ENCODE measurements around the gene RPH3AL.
"Not testable (repeated sequence)": the region's sequence is repeated elsewhere in the genome, so short reads cannot be mapped to it uniquely, and the experiment has no call there.

Gene RPH3AL

DNA sequence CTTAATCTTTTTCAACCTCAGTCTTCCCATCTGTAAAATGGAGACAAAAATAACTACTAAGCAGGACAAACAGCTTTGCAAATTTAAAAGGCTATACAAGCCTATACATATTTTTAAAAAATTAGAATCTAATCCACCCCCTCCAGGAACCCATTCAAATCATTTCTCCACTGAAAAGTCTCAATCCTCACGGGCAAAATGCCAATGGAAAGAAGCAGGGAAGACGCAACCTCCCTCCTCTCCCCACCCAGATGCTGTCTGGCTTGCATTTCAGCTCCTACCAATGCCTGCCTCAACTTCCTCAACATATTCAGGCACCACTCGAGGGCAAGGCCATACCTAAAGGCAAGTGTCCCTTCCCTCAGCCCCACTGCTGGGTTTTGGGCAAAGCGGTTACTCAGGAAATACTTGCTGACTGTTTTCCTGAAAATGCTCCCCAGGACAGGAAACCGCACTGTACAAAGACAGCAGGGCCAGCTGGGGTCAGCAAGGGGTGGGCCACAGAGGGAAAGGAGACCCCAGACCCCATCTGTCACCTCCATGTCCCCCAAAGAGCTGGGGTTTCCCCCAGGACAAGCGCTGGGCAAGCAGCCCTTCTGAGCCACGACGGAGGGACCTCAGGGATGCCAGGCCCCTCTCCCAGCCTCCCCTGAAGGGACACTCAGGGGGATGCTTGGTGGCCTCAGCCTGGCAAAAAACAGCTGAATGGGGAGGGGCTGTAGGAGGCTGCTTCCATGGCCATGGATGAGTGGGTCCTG, 123.5 kb downstream of the RPH3AL start:
- in situ Hi-C loops (cut with MboI; ENCODE audit: low sequenced_read_pairs), result no loop called here

DNA sequence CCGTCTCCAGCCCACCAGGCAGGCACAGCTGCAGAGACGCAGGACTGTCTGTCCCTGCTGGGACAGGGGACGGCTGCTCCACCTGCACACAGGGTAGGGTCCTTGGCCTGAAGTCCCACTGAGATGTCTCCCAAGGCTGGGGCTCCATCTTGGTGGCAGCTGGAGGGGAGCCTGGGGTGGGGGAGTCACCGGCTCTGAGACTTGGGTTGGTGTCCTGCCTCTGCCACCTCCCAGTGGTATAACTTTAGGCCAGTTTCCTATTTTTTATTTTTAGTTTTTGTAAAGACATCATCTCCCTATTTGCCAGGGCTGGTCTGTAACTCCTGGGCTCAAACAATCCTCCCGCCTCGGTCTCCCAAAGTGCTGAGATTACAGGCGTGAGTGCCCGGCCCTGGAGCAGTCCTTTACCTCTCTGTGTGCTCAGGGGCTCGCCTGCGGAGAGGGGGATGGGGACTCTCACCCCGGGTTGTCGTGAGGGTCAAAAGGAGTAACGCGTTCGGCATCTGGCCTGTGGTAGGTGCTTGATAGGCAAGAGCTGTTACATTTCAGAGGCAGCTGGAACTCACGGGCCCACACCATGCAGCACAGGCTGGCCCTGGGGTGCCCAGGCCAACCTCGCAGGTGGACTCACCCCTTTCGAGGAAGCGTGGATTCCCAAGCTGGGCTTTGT, 124.5 kb downstream of the RPH3AL start:
- in situ Hi-C loops (cut with MboI; ENCODE audit: low sequenced_read_pairs), result no loop called here

DNA sequence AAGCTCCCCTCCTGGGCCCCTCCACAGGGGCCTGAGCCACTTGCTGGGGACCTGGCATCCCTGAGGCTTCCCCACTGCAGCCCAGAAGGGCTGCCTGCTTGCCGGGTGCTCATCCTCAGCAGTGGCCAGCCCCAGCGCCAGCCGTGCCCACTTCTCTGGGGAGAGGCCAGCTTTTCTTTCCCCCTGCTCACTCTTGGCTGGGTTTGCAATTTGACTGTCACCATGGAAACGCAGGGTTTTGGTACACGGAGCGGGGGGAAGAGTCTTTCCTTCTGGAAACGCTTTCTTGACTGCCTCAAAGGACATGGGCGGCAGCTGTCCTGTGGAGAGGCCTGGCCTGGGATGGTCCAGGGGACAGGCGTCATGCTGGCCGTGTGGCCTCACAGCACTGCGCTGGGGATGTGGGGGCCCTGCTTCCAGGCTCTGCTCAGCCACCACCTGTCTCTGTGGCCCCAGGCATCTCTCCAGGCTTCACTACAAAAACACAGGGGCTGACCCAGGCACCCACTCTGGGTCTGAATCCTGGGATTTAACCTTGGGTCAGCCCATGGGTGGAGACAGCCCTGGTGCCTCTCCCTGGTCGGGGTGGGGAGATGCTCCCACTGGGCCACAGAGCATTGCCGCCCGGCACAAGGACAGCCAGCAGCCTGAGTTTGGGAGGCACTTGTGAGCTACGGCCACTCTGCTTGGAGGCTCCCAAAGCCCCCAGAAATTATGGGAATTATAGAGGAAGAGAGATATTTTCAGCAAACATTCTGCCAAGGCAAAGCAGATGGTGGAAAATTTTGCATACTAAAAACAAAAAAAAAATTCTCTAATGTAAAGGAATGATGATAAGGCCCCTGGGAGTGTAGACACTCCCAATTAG, 125.3 kb downstream of the RPH3AL start:
- in situ Hi-C loops (cut with MboI; ENCODE audit: low sequenced_read_pairs), result no loop called here

DNA sequence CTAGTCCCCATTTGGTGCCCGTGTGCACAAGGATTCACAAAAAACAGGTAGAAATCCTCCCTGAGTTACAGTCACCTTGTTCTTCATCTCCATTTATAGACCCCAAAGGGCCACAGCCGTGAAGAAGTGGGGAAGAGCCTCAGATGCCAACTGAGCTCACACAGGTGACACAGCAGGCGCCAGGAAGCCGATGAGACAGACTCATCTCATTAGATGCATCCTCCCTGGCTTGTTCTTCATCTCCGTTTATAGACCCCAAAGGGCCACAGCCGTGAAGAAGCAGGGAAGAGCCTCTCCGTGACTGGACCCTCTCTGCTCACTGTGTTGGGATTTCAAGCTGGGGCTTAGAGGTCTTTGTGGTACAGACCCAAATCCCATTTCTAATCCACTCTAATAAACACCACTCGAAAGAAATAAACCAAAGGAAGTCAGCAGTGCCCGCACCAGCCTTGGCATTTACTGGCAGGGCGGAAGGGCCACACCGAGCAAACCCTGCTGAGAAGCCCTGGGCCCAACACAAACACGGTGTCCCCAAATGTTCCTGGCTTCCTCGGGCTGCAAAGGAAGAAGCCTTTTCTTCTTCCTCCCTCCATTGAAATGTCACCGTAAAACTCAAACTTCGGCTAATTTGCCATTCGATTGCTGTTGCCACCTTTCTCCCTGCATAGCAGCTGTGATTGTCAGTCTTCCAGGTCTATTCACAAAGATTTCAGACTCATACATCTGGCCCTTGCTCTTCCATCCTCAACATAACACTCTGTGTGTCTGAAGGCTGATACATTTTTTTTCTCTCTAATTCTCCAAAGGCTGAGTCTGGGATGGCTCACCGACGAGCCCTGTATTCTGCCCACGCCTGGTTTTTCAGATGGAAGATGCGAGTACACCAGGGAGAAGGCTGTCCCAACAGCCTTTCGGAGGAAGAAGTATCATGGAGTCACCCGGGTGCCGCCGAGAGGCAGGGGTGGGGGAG, 126.2 kb downstream of the RPH3AL start:
- in situ Hi-C loops (cut with MboI; ENCODE audit: low sequenced_read_pairs), result no loop called here

DNA sequence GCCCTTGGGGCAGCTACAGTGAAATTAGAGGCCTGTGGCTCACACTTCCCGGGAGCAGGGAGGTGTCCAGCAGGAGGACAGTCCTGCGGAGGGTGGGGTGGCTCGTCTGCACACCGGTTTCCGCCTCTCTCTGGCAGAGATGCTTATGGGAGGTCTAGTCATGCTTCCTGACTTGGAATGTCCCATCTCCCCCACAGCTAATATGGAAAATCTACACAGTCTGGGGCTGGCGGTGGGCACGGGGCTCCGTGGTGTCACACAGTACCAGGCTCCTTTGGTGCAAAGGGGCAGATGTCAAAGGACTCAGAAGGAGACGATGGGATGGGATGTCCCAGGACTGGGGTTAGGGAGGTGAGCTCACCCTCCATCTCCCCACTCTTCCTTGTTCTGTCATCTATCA, 127.1 kb downstream of the RPH3AL start:
- in situ Hi-C loops (cut with MboI; ENCODE audit: low sequenced_read_pairs), result no loop called here

DNA sequence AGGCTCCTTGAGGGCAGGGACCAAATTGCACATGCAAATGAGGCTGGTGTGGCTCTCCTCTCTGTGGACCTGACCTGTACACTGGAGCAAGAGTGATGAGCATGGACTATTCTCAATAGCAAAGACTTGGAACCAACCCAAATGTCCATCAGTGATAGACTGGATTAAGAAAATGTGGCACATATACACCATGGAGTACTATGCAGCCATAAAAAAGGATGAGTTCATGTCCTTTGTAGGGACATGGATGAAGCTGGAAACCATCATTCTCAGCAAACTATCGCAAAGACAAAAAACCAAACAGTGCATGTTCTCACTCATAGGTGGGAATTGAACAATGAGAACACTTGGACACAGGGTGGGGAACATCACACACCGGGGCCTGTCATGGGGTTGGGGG, 128.0 kb downstream of the RPH3AL start:
- in situ Hi-C loops (cut with MboI; ENCODE audit: low sequenced_read_pairs), result not testable (repeated sequence)

DNA sequence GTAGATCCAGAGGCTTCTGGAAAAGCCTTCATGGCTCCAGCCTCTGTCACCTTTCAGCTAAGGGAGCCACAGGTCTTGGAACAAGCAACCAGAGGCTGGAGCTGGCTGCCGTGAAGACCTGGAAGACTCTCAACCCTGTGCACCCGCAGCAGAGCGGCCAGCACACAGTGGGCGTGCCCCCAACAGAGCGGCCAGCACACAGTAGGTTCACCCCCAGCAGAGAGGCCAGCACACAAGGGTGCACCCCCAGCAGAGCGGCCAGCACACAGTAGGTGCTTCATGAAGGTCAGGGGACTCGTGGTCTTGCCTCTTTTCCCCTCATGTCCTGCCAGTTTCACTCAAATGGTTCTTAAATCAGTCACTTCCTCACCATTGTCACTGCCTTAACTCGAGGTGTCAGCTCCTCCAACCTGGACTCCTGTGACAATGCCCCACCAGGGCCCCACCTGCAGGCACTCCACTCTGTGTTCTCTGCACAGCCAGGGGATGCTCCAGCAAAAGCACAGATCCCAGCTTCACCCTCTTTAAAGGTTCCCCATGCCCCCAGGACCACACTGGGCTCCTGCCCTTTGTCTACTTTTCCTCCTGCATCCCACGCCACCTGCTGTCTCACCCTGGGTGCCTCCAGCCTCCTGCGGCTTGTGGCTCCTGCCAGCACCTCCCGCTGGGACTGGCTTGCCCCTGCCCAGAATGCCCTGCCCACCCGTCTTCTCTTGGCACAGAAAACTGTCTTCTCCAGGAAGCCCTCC, 128.7 kb downstream of the RPH3AL start:
- in situ Hi-C loops (cut with MboI; ENCODE audit: low sequenced_read_pairs), result no loop called here

DNA sequence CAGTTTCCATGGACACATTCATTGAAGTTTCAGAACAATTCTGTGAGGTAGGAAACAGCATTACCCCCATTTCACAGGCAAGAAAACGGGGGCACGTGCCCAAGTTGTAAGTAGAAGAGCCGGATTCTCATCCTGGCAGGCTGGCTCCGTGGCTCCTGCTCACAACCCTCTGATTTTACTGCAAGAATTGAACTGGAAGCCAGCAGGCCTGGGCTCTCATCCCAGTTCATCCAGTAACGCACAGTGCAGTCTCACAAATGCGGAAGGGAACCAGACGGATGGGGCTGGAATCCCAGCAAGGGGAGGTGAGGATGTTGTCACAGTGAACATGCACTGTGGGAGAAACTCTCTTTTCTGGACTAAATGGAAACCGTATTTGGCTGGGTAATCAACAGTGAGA, 130.4 kb downstream of the RPH3AL start:
- in situ Hi-C loops (cut with MboI; ENCODE audit: low sequenced_read_pairs), result no loop called here

DNA sequence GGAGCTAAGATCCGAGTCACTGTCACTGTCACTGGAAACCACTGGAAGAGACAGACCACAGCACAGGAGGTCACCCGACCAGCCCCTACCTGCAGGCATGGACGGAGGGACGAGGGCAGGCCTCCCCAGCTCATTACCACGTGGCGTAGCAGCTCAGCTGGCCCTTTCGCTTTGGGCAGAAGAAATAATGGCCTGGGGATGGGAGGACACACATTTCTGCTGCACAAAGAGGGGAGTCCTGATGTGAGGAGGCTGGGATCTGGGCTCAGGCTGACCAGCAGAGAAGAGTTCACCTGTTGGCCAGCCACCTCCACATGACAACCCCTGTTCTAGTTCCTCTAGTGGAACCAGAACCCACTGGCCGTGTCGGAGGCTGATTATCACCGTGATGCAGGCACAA, 132.9 kb downstream of the RPH3AL start:
- in situ Hi-C loops (cut with MboI; ENCODE audit: low sequenced_read_pairs), result no loop called here

DNA sequence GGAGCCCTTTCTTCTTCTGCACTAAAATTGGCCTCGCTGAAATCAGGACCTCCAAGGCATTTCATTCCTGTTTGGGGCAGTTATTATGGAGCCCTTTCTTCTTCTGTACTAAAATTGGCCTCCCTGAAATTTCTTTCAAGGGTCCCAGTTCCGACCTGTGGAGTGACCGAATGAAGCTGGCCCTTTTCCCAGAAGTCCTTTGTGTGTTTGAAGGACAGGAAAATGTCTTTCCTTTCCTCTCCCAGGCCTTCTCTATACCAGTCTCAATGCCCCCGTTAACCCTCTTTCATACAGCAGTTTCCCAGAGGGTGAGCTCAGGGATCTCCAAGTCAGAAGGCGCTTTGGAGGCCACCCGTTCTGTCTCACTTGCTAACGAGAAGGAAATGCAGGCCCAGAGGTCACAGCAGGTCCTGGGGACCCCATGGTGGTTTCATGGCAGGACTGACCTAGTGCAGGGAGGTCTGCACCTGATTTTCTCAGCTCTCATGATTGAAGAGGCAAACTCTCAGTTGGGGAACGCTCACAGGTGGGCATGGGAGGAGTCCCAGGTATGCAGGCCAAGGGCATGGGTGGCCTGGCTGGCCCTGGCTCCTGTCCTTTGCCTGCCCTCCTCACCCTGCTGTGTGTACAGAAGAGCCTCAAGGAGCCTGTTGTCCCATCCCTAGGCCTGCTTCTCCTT, 134.0 kb downstream of the RPH3AL start:
- in situ Hi-C loops (cut with MboI; ENCODE audit: low sequenced_read_pairs), result no loop called here

DNA sequence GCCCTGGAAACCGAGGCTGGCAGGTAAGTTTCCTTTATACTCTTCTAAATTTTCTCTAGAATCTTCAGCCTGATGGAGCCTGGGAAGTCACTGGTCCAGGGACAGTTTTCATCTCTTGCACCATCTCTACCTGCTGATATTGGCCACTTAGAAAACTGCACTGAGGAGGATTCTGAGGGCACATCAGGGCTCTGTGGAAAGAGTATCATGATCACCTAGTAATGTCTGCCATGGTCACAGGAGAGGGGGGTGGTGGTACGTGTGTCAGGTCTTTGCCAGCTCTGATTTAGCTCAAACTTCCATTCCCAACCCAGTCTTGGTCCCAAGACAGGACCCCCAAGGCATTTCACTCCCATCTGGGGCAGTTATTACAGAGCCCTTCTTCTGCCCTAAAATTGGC, 136.0 kb downstream of the RPH3AL start:
- in situ Hi-C loops (cut with MboI; ENCODE audit: low sequenced_read_pairs), result no loop called here

DNA sequence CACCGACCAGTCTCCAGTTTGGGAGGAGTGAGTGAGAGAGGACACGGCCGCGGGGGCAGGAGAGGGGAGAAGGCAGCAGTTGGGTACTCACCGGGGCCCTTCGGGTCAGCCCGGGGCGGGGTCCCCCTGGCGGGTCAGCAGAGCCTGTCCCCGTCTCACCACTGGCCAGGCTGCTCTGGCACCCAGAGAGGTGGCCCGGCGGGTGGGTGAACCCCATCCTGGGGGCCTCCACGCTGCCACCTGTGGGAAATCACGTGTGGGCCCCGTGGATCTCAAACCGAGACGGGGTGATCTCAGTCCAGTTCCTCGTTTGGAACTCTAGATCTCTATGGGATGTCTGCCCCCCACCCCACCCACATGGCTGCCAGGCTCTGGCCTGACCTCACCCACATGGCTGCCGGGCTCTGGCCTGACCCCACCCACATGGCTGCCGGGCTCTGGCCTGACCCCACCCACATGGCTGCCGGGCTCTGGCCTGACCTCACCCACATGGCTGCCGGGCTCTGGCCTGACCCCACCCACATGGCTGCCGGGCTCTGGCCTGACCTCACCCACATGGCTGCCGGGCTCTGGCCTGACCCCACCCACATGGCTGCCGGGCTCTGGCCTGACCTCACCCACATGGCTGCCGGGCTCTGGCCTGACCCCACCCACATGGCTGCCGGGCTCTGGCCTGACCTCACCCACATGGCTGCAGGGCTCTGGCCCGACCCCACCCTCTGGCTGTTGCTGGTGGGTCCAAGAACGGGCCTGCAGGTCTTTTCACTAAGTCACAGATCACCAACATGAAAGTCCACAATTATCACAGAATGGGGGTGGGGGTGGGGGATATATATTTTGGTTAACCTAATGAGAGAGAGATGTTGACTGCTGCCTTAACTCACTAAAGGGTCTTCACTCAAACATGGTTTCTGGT, 136.8 kb downstream of the RPH3AL start:
- in situ Hi-C loops (cut with MboI; ENCODE audit: low sequenced_read_pairs), result not testable (repeated sequence)

DNA sequence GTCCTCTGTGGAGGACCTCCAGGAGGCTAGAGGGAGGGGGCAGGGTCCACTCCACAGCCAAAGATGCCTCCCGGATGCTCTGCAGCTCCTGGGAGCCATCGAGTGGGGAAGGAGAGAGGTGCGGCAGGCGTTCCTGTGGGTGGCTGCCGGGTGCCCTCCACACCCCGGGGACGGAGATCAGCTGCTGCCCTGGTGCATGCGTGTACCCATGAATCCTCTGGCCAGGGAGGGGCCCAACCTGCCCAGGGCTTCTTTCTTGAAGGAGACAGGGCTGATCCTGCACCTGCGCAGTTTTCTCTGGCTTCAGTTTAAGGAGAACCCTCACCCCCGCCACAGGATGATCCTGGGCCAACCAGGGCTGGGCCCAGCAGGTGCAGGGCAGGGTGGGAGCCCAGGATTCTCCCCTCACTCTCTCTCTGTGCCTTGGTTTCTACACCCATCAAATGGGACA, 137.7 kb downstream of the RPH3AL start:
- in situ Hi-C loops (cut with MboI; ENCODE audit: low sequenced_read_pairs), result no loop called here

DNA sequence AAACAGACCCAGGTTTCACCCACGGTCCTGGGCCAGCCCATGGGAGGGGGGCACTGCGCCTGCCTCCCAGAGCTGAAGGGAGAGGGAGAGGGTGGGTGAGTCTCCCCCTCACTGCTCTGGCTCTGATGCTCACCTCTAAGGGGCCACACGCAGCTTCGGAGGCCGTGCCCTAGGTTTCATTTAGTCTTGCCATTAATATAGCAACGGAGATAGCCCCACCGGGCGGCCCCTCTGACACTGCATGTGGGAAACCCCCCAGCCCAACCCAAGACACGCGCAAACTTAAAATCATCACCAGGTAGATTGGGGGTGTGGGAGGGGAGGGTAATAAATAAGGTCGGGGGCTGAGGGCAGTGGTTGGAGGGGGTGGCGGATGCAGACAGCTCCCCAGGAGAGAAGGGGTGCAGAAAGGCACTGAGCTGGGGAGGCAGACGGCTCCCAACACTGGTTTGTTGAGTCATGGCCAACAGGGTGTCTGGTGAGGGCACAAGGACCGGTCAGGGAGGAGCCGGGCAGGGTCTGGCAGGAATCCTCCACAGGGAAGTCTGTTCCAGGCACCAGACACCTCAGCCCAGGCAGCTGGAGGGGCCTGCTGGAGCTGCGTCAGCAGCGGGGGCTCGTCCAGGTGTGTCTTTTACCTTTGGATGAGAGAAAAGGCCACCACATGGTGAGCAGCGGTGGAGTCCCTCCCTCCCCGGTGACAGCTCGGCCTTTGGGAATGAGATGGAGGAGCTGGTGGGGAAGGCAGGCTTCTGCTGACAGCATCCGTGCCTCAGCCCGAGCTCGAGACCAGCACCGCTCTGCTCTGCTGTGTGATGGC, 139.1 kb downstream of the RPH3AL start:
- in situ Hi-C loops (cut with MboI; ENCODE audit: low sequenced_read_pairs), result no loop called here

DNA sequence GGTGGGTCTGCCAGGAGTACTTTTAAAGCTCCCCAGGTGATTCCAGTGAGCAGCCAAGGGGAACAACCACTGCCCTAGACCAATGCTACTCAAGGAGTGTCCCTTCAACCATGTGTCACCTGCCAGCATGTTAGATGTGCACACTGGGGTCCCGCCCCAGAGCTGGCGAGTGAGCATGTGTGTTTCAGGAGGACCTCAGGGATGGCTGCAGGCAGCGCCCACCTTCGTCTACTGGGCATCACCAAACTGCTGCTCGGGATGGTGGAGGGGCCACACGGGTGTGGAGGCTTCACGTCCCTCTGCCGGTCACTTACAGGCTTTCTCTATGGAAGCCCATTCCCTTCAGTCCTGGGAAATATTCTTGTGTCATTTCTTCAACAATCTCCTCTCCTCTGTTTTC, 142.2 kb downstream of the RPH3AL start:
- in situ Hi-C loops (cut with MboI; ENCODE audit: low sequenced_read_pairs), result no loop called here

DNA sequence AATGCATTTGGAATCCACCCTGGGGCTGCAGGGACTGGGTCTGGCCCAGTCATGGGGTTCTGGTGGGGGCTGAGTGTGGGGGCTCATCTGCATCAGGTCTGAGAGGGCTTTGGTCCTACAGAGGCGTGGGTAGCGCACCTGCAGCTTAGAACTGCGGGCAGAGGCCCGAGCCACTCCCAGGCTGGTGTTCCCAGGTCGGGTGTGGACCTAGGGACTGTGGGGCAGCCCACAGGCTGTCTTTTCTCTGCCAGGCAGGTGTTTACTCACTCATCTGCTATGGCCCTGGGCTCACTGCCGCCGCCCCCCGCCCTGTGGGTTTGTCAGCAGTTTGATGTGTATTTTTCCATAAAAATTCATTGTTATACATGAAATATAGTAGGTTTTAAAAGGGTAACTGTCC, 144.2 kb downstream of the RPH3AL start:
- in situ Hi-C loops (cut with MboI; ENCODE audit: low sequenced_read_pairs), result no loop called here

DNA sequence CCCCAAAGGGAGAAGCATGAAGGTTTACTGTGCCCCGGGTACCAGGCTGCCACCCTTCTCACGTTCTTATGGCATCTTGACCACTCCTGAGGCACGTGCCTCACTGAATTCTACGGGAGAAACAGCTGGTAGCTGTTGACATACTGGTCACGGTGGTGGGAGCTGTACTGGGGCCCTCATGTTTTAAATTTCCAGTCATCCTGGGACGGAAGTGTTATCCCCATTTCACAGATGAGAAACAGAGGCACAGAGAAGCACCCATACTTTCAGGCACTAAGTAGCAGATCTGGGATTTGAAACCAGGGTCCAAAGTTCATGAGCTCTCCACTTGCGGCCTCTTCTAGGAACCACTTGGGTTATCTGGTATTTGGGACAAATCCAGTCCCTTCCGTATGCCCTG, 144.8 kb downstream of the RPH3AL start:
- in situ Hi-C loops (cut with MboI; ENCODE audit: low sequenced_read_pairs), result no loop called here
